NCI-H1092 (cell line): ENCODE data around the gene LELP1.

Experiments
- DNase-seq: peaks from one replicate; lab custom pipeline; 2025; lab: John Stamatoyannopoulos, UW

LELP1 gene

GRCh38 chr1:153229076-153229829 lies 26.0 kb downstream of the LELP1 start:
- peak; percentile 7 for DNase-seq

- DNase-seq: no peak
These were observed 28.1 kb downstream of the LELP1 start for GRCh38 chr1:153231363-153231762.

DNA sequence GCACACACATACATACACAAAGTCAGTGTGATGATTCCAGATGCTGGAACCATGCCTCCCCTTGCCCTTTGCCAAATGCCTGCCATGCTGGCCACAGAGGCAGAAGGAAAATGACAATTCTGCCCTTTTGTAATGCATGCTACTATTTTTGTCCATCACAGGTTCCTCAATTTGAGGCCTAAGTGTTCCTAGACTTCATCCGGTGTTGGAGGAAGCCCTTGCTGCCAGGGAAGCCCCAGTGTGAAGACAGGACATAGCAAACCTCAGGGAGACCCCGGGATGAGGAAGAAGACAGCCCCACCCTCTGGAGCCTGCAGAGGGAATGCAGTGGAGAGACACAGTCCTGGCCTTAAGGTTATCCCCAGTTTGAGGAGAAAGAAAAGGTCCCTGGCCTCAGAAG lies 28.6 kb downstream of the LELP1 start:
- no peak for DNase-seq

- no peak for DNase-seq
These were observed 29.3 kb downstream of the LELP1 start for GRCh38 chr1:153232553-153232952.

- no peak for DNase-seq
These were observed 30.2 kb downstream of the LELP1 start for GRCh38 chr1:153233448-153233847.

DNA sequence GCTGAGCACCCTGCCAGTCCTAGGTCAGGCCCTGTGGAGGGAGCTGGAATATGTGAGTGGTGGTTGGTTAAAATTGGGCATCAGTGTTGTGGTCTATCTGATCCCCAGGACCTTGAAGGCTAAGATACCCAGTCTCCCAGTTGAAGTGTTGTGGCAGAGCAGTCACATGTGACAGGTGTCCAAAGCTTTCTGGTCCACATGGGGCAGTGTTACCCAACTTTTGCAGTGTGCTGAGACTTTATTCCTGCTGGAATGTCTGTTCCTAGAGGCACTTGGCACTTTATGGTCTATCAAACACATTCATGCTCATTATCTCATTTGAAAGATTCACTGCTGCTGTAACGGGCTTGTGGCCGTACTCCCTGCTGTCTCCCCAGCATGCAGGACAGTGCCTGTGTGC lies 35.3 kb downstream of the LELP1 start:
- no peak for DNase-seq

GRCh38 chr1:153242160-153242559 lies 38.9 kb downstream of the LELP1 start:
- no peak for DNase-seq

- DNase-seq: no peak
These were observed 42.2 kb downstream of the LELP1 start for GRCh38 chr1:153245466-153245865.

- DNase-seq: no peak
These were observed 42.8 kb downstream of the LELP1 start for GRCh38 chr1:153246018-153246417.

DNA sequence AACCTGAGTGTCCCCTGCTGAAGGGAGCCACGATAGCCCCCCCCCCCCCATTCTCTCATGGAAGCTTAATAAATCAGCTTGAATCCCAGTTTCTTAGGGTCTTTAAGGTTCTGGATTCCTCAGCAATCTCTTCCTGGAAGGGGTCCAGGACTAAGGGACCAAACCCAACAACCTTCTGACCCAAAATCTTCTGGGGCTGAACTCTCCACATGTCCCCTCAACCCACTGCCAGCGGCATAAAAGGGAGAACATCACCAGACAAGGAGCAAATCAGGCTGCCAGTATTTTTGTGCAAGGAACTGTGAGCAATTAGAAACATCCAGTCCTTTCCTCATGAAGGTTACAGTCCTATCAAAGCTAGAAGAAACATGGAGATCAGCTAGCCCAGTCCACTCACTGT lies 43.6 kb downstream of the LELP1 start:
- no peak for DNase-seq

DNA sequence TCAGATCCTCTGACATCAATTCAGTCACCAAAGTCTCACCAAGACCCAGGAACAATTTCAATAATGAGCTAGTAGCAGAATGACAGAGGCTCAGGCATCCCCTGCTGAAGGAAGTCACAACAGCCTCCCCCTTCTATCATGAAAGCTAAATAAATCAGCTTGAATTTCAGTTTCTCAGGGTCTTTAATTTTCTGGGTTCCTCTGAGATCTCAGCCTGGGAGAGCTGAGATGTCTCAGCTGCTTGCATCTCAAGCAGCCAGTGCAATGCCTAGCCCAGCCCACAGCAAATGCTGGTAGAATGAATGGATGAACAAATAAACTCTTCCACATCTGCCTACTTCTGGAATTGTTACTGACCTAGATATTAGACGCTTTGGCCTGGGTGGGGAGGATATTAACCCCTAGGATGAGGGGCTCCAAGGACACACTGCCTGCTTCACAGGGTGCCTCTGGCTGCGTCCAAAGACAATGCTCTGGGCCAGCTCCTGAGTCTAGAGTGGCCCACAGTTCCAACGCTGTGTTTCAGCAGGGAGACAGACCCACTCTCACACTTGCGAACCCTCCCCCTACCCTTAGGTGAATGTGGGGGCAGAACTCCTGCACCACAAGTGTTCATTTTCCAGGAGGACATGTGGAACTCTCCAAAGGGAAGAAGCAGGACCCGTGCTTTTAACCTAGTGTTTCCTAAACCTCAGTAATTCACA lies 45.1 kb downstream of the LELP1 start:
- no peak for DNase-seq

- DNase-seq: no peak
These were observed 46.9 kb downstream of the LELP1 start for GRCh38 chr1:153250166-153250565.

GRCh38 chr1:153251087-153251486 lies 47.9 kb downstream of the LELP1 start:
- DNase-seq: no peak

DNA sequence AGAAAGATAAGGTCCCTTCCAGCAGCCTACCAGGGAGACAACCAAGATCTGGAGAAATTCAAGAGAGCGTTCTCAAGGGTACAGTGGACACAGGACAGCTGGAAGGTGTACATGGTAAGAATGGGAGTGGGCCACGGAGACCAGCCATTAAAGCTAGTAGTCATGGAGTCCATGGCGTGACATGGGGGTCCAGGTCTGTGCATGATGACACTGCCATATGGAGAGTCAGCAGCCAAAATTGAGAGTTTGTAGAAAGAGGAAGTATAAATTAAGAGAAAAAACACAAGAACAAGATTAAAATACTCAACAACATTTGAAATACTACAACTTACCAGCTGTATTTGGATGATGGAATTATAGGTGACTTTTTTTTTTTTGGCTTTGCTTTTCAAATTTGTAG lies 48.3 kb downstream of the LELP1 start:
- no peak for DNase-seq

- DNase-seq: no peak
These were observed 48.8 kb downstream of the LELP1 start for GRCh38 chr1:153251988-153252387.

DNA sequence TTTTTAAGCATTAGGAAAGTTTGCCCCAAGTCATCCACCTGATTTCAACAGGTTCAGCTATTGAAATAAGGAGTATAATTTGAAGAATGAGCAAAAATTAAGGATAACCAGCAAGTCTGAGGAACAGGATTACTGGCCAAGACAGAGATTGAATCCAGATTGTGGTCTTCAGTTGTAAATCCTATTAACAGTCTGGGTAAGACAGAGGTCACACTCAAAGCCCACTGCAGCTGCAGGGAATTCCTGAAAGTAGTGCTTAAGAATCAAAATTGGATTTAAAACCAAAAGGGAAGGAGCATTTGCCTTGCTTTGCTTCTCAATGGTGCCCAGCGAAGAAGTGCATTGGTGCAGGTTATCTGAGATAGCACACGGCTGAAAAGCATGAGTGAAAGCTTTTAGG lies 49.8 kb downstream of the LELP1 start:
- no peak for DNase-seq

GRCh38 chr1:153253693-153254092 lies 50.5 kb downstream of the LELP1 start:
- no peak for DNase-seq
